Measurements from ENCODE around the gene DGKI.

- no peak for TF ChIP-seq CTCF (IDR thresholded peaks at IDR 0.05)
- TF ChIP-seq POLR2AphosphoS5 (IDR thresholded peaks at IDR 0.05; ENCODE audit: low read depth, low read length) = no peak
- no peak for TF ChIP-seq SIN3A (IDR thresholded peaks at IDR 0.05; ENCODE audit: borderline replicate concordance, insufficient read depth, low read depth, low read length)
- TF ChIP-seq REST (IDR thresholded peaks at IDR 0.05; ENCODE audit: insufficient read depth in 1 of 2, low read depth in 2 of 2, low read length in 1 of 2) = no peak
These were observed 6.6 kb downstream of the DGKI start for GRCh38 chr7:137839903-137840779.
